NCI-H2196 (cell line): ENCODE results near the gene XXYLT1.

Experiments
- DNase-seq: peaks from one replicate; lab custom pipeline; 2025; ENCODE audit not compliant: unreplicated experiment; lab: John Stamatoyannopoulos, UW

XXYLT1 gene

DNA sequence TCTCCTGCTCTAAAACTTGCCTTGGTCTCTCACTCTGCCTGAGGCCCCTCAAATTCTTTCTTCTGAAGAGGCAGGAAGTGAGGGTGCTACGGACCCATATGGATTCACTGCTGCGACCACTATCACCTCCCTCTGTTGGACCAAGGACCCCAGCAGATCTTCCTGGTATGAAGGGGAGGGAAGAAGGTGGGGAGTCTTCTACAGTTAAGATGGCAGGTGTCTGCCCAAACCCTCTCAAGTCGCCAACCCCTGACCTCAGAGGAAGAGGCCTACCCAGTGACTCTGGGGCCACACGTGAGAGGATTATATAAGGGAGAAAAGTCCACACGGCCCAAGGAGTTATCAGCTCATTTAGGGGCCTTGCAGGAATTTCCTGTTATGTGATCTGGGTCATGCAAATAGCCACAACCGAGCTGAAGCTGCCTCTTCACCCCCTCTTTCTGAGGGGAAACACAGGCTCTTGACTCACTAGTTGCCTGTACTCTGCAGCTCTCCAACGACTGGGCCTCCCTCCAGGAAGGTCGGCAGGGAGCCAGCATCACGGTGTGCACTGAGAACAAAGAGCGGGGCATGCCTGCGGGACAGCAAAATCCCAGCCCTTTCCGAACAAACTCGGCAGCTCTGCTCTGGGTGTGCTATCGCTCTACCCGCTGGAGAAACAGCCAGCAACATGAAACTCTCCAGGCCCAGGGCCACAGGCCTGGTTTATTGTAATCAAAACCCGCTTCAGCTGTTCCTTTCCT lies 116.0 kb downstream of the XXYLT1 start:
- peak; percentile 98 for DNase-seq

GRCh38 chr3:195154111-195154791 lies 116.7 kb downstream of the XXYLT1 start:
- DNase-seq = no peak

DNA sequence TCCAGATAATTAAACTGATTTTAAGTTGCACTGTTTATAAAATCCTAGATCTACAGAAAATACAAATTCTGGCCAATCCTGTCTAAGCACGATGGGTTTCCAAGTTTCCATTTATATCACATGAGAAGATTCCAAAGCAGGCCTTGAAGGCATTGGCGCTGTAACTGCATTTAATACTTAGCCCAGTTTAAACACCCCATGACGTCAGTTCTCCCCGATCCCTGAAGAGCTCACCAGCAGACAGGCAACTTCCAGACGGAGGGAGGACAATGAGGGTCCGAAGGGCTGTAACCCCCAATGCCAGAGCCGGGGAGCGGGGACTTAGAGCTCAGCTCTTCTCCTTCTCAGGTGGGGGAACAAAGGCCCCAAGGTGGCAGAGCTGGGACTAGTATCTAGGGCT lies 117.3 kb downstream of the XXYLT1 start:
- no peak for DNase-seq

DNA sequence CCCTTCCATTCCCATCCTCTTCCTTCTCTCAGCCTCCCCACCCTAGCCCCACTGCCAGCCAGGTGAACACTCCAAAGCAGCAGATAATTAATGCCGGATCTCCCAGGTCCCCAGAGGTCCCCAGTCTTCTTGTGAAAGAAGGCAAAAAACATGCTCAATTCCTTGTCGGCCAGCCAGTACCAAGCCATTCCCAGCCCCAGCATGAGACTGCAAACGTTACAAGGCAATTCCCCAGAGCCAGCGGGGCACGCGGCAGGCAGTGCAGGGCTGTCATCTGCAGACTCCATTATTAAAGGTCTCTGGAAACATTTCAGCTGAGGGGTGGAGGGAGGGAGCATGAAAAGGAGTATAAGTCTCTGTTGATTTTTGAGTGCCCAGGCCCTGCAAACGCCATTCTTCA lies 117.8 kb downstream of the XXYLT1 start:
- no peak for DNase-seq

DNA sequence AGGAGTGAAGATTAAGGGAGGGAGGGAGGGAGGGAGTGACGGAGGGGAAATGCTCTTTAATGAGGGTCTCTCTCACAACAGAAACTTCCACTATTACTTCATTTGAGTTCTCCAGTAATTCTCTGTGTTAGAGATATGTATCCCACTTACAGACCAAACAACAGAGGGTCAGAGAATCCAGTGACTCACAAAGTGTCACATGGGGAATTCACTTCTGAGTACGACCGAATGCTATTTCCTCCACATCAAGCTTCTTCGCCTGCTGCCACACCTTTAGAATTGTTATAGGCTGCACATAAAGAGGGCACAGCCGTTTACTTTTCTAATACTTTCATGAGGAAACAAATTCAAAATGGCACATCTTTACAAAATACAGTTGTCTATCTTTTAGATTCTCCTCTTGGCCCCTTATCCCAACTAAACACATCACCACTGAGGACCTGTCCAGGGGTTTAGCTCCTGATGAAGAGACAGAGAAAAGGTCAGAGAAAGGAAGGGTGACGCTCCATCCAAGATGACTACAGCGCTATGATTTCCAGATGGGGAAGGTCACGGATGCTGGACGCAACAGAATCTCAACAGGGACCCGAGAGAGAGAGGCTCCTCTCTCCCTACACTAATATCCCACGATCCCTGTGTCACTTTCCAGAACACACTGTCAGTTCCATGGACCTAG lies 119.0 kb downstream of the XXYLT1 start:
- DNase-seq = no peak

DNA sequence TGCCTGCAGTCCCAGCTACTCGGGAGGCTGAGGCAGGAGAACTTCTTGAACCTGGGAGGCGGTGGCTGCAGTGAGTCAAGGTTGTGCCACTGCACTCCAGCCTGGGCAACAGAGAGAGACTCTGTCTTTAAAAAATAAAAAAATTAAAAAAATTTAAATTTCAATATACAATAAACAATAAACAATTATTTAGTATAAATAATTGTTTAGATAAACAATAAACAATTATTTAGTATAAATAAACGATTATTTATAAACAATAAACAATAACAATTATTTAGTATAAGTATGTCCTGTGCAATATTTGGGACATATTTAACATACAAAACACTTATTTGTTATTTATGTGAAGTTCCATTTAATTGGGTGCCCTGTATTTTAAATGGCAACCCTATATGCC lies 119.6 kb downstream of the XXYLT1 start:
- no peak for DNase-seq

DNA sequence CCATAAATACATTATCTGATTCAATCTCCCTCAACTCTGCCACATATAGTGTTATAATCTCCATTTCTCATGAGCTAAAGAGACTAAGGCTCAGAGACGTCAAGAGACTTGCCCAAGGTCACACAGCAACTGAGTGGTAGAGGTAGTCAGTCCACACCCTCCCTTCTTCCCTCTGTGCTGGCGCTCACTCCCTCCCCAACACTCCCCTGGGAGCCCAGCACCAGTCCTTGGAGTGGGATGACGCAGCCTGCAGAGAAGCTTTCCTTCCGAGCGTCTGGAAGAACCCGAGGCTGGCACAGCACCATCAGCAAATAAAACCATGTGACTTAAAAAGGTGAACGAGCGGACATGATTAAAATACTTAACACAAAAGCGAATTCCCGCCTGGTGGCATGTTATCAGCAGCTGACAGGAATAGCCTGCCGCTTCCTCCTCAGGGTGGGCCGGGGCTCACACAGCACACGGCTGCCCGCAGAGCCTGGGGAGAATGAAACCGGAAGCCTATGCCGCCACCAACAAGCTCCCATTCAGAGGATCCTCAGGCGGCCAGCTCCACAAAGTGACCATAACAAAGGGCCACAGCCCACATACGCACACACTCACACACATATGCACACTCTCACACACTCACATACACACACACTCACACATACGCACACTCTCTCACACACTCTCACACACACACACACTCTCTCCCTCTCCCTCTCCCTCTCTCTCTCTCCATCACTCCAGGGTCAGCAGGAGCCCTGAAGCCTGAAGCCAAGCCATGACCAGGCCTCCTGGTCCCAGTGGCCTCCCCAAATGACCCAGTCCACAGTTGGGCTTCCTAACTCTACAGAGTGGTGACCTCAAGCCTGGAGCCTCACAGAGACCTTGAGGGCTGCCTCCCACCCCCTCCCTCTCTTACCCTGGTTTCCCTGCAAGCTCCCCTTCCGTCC lies 120.5 kb downstream of the XXYLT1 start:
- DNase-seq = peak; percentile 91

- DNase-seq = no peak
Measured at GRCh38 chr3:195149292-195150030, 121.5 kb downstream of the XXYLT1 start.

DNA sequence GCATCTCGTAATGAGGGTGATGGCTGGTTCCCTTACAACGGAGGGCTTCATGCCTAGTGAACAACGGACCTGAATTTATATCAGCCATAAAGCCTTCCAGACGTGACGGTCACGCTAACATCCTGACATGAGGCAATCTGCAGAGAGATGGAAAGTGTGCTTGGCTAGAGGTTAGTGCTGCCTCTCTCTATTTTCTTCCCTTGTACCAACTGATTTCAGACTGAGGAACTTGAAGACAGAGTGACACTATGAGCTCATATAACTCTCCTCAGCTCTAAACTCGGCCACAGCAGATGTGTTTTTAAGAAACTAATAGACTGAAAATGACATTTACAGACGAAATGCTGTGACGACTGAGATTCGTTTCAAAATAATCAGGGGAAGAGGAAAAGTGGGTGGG lies 122.4 kb downstream of the XXYLT1 start:
- no peak for DNase-seq

- no peak for DNase-seq
Measured at GRCh38 chr3:195147649-195148080, 123.3 kb downstream of the XXYLT1 start.

- no peak for DNase-seq
Measured at GRCh38 chr3:195146131-195146530, 124.8 kb downstream of the XXYLT1 start.

- no peak for DNase-seq
Measured at GRCh38 chr3:195145579-195145978, 125.4 kb downstream of the XXYLT1 start.

GRCh38 chr3:195143221-195143620 lies 127.7 kb downstream of the XXYLT1 start:
- DNase-seq = no peak

- no peak for DNase-seq
Measured at GRCh38 chr3:195142519-195142918, 128.4 kb downstream of the XXYLT1 start.

GRCh38 chr3:195140816-195141793 lies 129.9 kb downstream of the XXYLT1 start:
- DNase-seq = no peak

DNA sequence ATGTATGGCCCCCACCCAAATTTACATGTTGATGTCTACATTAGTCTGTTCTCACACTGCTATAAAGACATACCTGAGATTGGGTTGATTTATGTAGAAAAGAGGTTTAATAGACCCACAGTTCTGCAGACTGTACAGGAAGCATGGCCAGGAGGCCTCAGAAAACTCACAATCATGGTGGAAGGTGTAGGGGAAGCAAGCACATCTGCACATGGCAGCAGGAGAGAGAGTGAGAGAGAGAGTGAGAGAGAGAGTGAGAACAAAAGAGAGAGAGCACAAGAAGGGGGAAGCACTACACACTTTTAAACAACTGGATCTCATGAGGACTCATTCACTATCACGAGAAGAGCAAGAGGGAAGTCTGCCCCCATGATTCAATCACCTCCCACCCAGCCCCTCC lies 130.5 kb downstream of the XXYLT1 start:
- no peak for DNase-seq

- no peak for DNase-seq
Measured at GRCh38 chr3:195139876-195140240, 131.1 kb downstream of the XXYLT1 start.

DNA sequence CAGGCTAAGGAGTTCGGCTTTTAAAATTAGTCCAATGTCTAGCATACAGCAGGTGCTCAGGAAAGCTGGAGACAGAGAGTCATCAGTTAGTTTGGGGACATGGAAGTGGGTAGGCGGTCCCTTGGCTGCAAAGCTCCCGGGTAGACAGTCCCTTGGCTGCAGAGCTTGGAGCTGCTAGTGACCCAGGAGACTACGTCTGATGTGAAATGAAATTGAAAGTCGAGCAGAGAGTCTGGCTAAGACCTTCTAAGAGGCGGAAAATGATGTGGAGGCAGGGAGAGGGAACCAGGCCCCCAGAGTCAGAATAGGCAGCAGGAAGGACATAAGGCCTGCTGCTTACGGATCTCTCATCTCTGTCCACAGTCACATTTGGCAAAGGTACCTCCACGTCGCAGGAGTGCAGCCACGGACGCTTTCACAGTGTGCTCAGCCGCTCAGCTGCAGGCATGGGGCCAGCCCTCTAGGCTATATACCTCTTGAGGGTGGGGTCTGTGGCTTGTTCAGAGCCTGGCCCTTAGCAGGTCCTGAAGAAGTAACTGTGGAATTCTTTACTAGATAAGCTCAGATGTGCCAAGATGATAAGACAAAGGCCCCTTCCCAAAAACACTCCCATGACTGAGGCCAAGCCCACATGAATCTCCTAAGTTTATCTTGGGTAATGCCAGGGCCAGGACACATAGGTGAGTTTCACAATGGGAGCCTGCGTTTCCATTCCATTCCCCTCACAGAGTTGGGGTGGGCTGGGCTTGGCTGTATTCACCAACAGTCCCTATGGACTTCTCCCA lies 131.7 kb downstream of the XXYLT1 start:
- DNase-seq = no peak
